Panc1 (cell line): ENCODE results near the gene KAT2A. TPM values are rescaled to one million over a fixed set of nuclear protein-coding genes. Genes with fewer than 3 reads are reported as not detected.

ENCODE experiments used
- ATAC-seq: fragments of 200-7000 bp; cut with Tn5 transposase; 2 replicates; pipeline ENCODE4 v1.9.1; 2020; ENCODE audit warnings: mild to moderate bottlenecking, moderate library complexity
- BruUV-seq: library from RNA; stranded (reverse); fragments of 400-500 nt; replicated peaks from 2 replicates; lab custom pipeline; 2021; lab: Mats Ljungman, UMichigan
- CTCF ChIA-PET: fragments of 300-600 bp; sonication (Branson Sonifier 250); formaldehyde crosslinking; loops from one replicate; lab custom pipeline; 2022; ENCODE audit warnings: antibody characterized with exemption; lab: Charles Lee
- POLR2A ChIA-PET: fragments of 300-600 bp; sonication (Branson Sonifier 250); formaldehyde crosslinking; loops from one replicate; lab custom pipeline; 2022; ENCODE audit warnings: antibody characterized with exemption; lab: Charles Lee
- DNase-seq: peaks from one replicate; pipeline ENCODE4 v3.0.0-alpha.2; 2010; ENCODE audit warnings: low read depth, low spot score
- H3K27ac ChIP-seq: 2 replicates; pipeline ENCODE4 v1.5.1; 2011; ENCODE audit warnings: mild to moderate bottlenecking, low read length, inconsistent platforms
- H3K27me3 ChIP-seq: fragments of 200-500 bp; sonication (Bioruptor generic); 2 replicates; pipeline ENCODE4 v1.6.0; 2014; ENCODE audit warnings: low read length, inconsistent platforms; ENCODE audit not compliant: control insufficient read depth, insufficient read depth
- H3K36me3 ChIP-seq: fragments of 200-500 bp; sonication (Bioruptor generic); 2 replicates; pipeline ENCODE4 v1.5.1; 2014; ENCODE audit warnings: inconsistent platforms, mild to moderate bottlenecking, low read length, moderate library complexity; ENCODE audit not compliant: control insufficient read depth, insufficient read depth
- H3K4me1 ChIP-seq: 2 replicates; pipeline ENCODE4 v1.5.1; 2011; ENCODE audit warnings: inconsistent platforms, mild to moderate bottlenecking, low read length, moderate library complexity; ENCODE audit not compliant: control insufficient read depth, insufficient read depth
- H3K4me3 ChIP-seq, 2 experiments: 2 replicates each; pipeline ENCODE4 v1.5.1; 2011 to 2012; ENCODE audit warnings: low read depth in 2 of 2, low read length in 2 of 2, mild to moderate bottlenecking in 2 of 2, inconsistent platforms in 1 of 2, moderate library complexity in 1 of 2
- H3K9me3 ChIP-seq: fragments of 200-500 bp; sonication (Bioruptor generic); 2 replicates; pipeline ENCODE4 v1.5.1; 2014; ENCODE audit warnings: low read depth, mild to moderate bottlenecking, inconsistent platforms, low read length, moderate library complexity; ENCODE audit not compliant: control insufficient read depth, insufficient read depth
- CTCF ChIP-seq: fragments of 450-650 bp; IDR thresholded peaks from 2 replicates; pipeline ENCODE4 v1.5.1; 2017; ENCODE audit warnings: mild to moderate bottlenecking
- POLR2AphosphoS5 ChIP-seq: IDR thresholded peaks from 2 replicates; pipeline ENCODE4 v1.6.1; 2012; ENCODE audit warnings: mild to moderate bottlenecking, low read depth, low read length, moderate library complexity
- REST ChIP-seq, 2 experiments: IDR thresholded peaks; 2 replicates each; pipeline ENCODE4 v1.6.1; 2011 to 2012; ENCODE audit warnings: low read depth in 2 of 2, control low read depth in 1 of 2, low read length in 1 of 2, mild to moderate bottlenecking in 1 of 2, moderate library complexity in 1 of 2; ENCODE audit not compliant: insufficient read depth in 1 of 2
- SIN3A ChIP-seq: IDR thresholded peaks from 2 replicates; pipeline ENCODE4 v1.6.1; 2012; ENCODE audit warnings: low read depth, mild to moderate bottlenecking, low read length, moderate library complexity, borderline replicate concordance; ENCODE audit not compliant: insufficient read depth
- TCF7L2 ChIP-seq: IDR thresholded peaks from 2 replicates; pipeline ENCODE4 v1.6.1; 2011; ENCODE audit warnings: mild to moderate bottlenecking, low read depth, low read length, inconsistent platforms
- in situ Hi-C: cut with HindIII; loops from 2 replicates; pipeline ENCODE4 v1.10.0; 2016; ENCODE audit warnings: low sequenced_read_pairs, low pct_unique_long_range_greater_than_20kb
- intact Hi-C: fragments of 100-400 bp; cut with micrococcal nuclease; formaldehyde crosslinking; loops from one replicate; pipeline ENCODE4 v1.10.0; 2022; ENCODE audit not compliant: unreplicated experiment
- total RNA-seq: library from RNA; stranded (reverse); gene quantifications from one replicate; pipeline ENCODE4 v1.2.1, GENCODE V29; 2021; ENCODE audit not compliant: unreplicated experiment

Gene KAT2A
- total RNA-seq, 1 experiment from 2014 or later, result 67.0 TPM

GRCh38 chr17:42131232-42131631 is 10.1 kb upstream of the KAT2A start:
- POLR2A ChIA-PET, result no interaction called here
- ATAC-seq, result no peak
- in situ Hi-C loops, result no loop called here
- BruUV-seq, result no TSS peak
- no peak for DNase-seq
- H3K9me3 ChIP-seq, result no peaks in the 10 kb centered on the region
- H3K27me3 ChIP-seq, result no peaks in the 10 kb centered on the region
- intact Hi-C loops, result no loop called here
- no peak overlapping the region for H3K27ac ChIP-seq
- peaks cover 2% of the 10 kb centered on the region; the same call in 1 of the 2 replicates for H3K36me3 ChIP-seq
- CTCF ChIA-PET, result no interaction called here
- peaks cover 14% of the 10 kb centered on the region for H3K4me1 ChIP-seq
- H3K4me3 ChIP-seq, result no peak overlapping the region
- no peak for TF ChIP-seq TCF7L2
- no peak for TF ChIP-seq SIN3A
- TF ChIP-seq POLR2AphosphoS5, result no peak
- TF ChIP-seq REST (IDR thresholded peaks at IDR 0.05; ENCODE audit: insufficient read depth in 1 of 2, low read depth in 2 of 2, low read length in 1 of 2), result no peak
- TF ChIP-seq CTCF, result no peak

- TF ChIP-seq SIN3A, result no peak
- TF ChIP-seq TCF7L2, result no peak
- no peak; the same call in 1 of the 2 replicates for TF ChIP-seq CTCF
- in situ Hi-C loops (no loop called here), intact Hi-C loops (no loop called here)
- no TSS peak for BruUV-seq
- ATAC-seq (no peak), DNase-seq (no peak)
- H3K36me3 ChIP-seq, result peaks cover 2% of the 10 kb centered on the region; the same call in 1 of the 2 replicates
- ChIA-PET POLR2A (no interaction called here), CTCF (no interaction called here)
- no peak overlapping the region for H3K4me3 ChIP-seq
- H3K27me3 ChIP-seq, result no peaks in the 10 kb centered on the region
- H3K9me3 ChIP-seq, result no peaks in the 10 kb centered on the region
- peaks cover 6% of the 10 kb centered on the region for H3K4me1 ChIP-seq
- H3K27ac ChIP-seq, result no peak overlapping the region
These were observed 9.3 kb upstream of the KAT2A start for GRCh38 chr17:42130310-42130936.
